Subcutaneous adipose tissue (tissue), 4 donors: ENCODE data around the gene PROK1. TPM values are rescaled to one million over a fixed set of nuclear protein-coding genes. Genes with fewer than 3 reads are reported as not detected.

Source experiments
- total RNA-seq, 4 donors: library from RNA; depleted of rRNA; stranded (reverse); fragments of >200 nt; gene quantifications; one replicate each; pipeline ENCODE4 v1.1.0, GENCODE V29; 2016
- TF ChIP-seq, protein P1 (sequence below): fragments of 450-650 bp; IDR thresholded peaks from one replicate; pipeline ENCODE4 v1.5.1; 2016; ENCODE audit warnings: low read depth, mild to moderate bottlenecking, control low read depth, antibody characterized with exemption, moderate library complexity

Gene PROK1
- total RNA-seq, 4 donors from 2014 or later, result 3.6 to 25.8 TPM; not detected in 2

DNA sequence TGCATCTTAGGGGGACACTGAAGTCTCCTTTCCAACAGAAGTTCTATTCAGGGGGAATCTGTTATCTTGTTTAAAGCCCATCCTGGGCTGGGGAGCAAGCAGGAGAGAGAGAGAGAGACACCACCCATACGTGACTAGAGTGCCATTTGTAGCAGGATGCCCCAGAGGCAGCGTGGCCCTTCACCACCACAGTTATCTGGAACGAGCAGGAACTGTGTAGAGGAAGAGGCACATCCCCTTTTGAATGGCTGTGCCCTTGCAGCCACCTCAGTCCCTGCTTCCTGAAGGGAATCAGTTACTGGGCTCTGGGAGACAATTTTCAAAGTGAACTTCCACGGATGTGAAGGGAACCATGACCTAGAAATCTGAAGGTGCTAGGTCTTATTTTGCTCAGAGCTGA is 24.1 kb upstream of the PROK1 start:
- TF ChIP-seq, protein P1, sequence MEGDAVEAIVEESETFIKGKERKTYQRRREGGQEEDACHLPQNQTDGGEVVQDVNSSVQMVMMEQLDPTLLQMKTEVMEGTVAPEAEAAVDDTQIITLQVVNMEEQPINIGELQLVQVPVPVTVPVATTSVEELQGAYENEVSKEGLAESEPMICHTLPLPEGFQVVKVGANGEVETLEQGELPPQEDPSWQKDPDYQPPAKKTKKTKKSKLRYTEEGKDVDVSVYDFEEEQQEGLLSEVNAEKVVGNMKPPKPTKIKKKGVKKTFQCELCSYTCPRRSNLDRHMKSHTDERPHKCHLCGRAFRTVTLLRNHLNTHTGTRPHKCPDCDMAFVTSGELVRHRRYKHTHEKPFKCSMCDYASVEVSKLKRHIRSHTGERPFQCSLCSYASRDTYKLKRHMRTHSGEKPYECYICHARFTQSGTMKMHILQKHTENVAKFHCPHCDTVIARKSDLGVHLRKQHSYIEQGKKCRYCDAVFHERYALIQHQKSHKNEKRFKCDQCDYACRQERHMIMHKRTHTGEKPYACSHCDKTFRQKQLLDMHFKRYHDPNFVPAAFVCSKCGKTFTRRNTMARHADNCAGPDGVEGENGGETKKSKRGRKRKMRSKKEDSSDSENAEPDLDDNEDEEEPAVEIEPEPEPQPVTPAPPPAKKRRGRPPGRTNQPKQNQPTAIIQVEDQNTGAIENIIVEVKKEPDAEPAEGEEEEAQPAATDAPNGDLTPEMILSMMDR, result no peak

DNA sequence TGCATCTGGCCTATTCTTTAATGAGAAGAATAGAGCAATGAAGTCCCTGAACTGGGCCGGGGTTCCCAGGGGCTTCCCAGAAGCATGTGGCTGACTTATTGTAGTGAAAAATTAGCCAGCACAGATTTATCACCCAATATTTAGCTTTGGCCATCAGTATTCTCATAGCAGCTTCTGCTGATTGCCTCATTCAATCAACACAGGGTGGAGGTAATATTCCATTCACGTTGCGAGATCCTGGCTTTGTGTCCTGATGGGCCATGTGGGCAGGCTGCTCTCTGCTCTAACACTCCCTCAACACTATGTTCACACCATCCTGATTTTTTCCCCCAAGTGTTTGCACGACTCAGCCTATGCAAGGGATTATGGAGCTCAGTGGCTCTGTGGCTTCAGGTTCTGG is 22.0 kb upstream of the PROK1 start:
- TF ChIP-seq, protein P1, result no peak

GRCh38 chr1:110430366-110430765 is 20.6 kb upstream of the PROK1 start:
- TF ChIP-seq, protein P1, result no peak

DNA sequence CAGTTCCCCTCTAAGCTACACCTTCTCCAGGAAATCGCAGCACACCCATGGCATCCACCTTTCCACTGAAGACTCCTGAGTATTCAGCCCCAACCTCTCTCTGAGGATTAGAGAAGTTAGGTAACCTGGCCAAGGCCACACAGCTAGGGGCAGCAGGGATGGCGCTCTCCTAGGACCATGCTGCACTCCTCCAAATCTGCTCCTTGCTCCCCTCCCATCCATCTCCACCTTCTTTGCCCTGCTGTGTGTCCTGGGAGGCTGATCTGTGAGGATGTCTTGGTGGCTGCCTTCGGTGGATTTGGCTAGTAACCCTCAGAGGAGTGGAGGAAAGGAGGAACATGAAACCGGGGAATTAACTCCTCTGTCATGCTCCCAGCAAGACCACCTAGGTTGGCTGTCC is 20.0 kb upstream of the PROK1 start:
- TF ChIP-seq, protein P1, result no peak

GRCh38 chr1:110433213-110433612 is 17.7 kb upstream of the PROK1 start:
- TF ChIP-seq, protein P1, result no peak

- TF ChIP-seq, protein P1, result no peak
Observed at GRCh38 chr1:110433803-110434202, 17.1 kb upstream of the PROK1 start.

GRCh38 chr1:110434946-110435345 is 16.0 kb upstream of the PROK1 start:
- TF ChIP-seq, protein P1, result no peak
